Muscle of leg (tissue), 11 donors: ENCODE data around the gene HSPA12A. TPM values are rescaled to one million over a fixed set of nuclear protein-coding genes. Genes with fewer than 3 reads are reported as not detected.

Experiments
- DNase-seq: peaks from one replicate; pipeline ENCODE4 v3.0.0; 2013
- H3K27ac ChIP-seq: one replicate; pipeline ENCODE4 v1.5.1; 2013; ENCODE audit warnings: mild to moderate bottlenecking, low read length, control low read depth
- H3K27me3 ChIP-seq: one replicate; pipeline ENCODE4 v1.6.1; 2013; ENCODE audit warnings: low read length; ENCODE audit not compliant: control insufficient read depth, insufficient read depth
- H3K36me3 ChIP-seq: one replicate; pipeline ENCODE4 v1.6.1; 2013; ENCODE audit warnings: low read length; ENCODE audit not compliant: control insufficient read depth, insufficient read depth
- H3K4me1 ChIP-seq: one replicate; pipeline ENCODE4 v1.6.1; 2013; ENCODE audit warnings: low read length; ENCODE audit not compliant: control insufficient read depth, insufficient read depth
- H3K4me3 ChIP-seq: one replicate; pipeline ENCODE4 v1.5.1; 2013; ENCODE audit warnings: low read length, control low read depth
- H3K9me3 ChIP-seq: replicated peaks from 2 replicates; pipeline ENCODE4 v1.6.1; 2013; ENCODE audit warnings: low read depth, low read length; ENCODE audit not compliant: control insufficient read depth
- WGBS: methylation state at CpG from one replicate; pipeline ENCODE4 v1.1.5; 2013; ENCODE audit warnings: missing lambda C conversion rate; ENCODE audit not compliant: insufficient coverage; 5-methylcytosine and 5-hydroxymethylcytosine counted together
- polyA plus RNA-seq, 8 donors: library from polyadenylated mRNA; unstranded; fragments of 120-200 nt; gene quantifications; one replicate each; pipeline versions ENCODE4 v1.2.1 to v1.2.3, GENCODE V29; 2013; ENCODE audit warnings: inconsistent platforms in 1 of 8, low replicate concordance in 1 of 8; ENCODE audit not compliant: insufficient read length in 8 of 8, insufficient read depth in 1 of 8
- total RNA-seq: library from RNA; stranded (reverse); fragments of 120-200 nt; gene quantifications from one replicate; pipeline ENCODE4 v1.2.4, GENCODE V29; 2013

Gene HSPA12A
- total and polyA plus RNA-seq, 9 donors: 5.5 to 10.8 (median 7.4) TPM

DNA sequence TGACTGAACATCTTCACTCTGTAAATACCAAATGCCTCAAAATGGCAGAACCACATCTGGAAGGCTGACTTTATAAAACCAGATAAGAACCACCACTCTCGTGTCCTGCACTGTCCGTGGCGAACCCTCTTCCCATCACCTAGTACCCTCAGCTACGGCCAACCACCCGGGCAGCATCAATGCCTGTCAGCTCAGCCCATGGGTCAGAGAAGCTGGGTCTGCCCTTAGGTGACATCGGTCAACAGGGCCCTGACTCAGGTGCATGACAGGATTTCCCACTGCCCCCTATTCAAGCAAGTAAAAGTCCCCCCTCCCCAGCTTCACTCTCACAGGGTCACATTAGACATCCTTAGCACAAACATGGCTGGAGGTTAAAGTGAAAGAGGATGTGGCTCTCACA is 56.6 kb downstream of the HSPA12A start:
- Histone ChIP-seq H3K4me1 (peaks cover 33% of the 10 kb centered on the region), H3K4me3 (no peak overlapping the region), H3K36me3 (no peaks in the 10 kb centered on the region), H3K27ac (no peak overlapping the region), H3K27me3 (no peaks in the 10 kb centered on the region), H3K9me3 (no peaks in the 10 kb centered on the region)
- 100% methylated on average over 5 of the region's 6 CpGs for WGBS
- no peak for DNase-seq

DNA sequence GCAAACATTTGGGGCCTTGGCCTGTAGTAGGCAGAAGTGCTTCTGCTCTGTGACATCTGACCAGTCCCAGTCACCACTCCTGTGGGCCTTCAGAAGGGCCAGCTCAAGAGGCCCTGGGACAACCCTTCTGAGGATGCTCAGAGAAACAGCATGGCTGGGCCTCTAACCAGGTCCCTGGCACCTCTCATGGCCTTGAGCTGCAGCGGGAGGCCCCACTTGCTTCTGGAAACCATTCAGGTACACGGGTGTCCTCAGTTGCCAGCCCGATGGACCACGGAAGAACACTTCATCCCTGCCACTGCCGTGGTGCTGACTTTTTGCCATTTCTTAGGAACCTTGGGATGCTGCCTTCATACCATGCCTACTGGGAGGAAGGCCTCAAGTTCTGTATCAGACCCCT is 57.6 kb downstream of the HSPA12A start:
- DNase-seq: no peak
- Histone ChIP-seq H3K27ac (no peak overlapping the region), H3K27me3 (no peaks in the 10 kb centered on the region), H3K36me3 (no peaks in the 10 kb centered on the region), H3K4me3 (no peak overlapping the region), H3K9me3 (no peaks in the 10 kb centered on the region), H3K4me1 (peaks cover 25% of the 10 kb centered on the region)
- 92% methylated on average over 5 of the region's 5 CpGs for WGBS

DNA sequence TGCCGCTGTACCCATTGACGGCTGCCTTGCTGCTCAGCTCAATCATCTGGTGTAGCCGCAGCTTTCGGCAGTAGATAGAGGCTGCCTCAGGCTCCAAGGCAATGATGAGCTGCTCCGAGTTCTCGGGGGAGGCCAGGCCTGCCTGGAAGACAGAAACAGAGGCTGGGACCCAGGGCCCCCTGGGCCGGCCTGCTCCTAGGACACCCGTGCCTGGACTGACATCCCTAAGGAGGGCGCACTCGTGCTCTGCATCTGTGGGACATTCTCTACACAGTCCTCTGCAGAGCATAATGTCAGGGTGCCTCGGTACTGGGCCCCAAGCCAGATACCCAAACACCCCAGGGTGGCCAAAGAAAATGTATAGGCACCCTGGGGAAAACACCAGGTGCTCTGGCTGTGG is 58.5 kb downstream of the HSPA12A start:
- WGBS: 84% methylated on average over 9 of the region's 11 CpGs
- Histone ChIP-seq H3K27ac (no peak overlapping the region), H3K4me1 (peaks cover 15% of the 10 kb centered on the region), H3K36me3 (no peaks in the 10 kb centered on the region), H3K9me3 (no peaks in the 10 kb centered on the region), H3K4me3 (no peak overlapping the region), H3K27me3 (no peaks in the 10 kb centered on the region)
- no peak for DNase-seq

DNA sequence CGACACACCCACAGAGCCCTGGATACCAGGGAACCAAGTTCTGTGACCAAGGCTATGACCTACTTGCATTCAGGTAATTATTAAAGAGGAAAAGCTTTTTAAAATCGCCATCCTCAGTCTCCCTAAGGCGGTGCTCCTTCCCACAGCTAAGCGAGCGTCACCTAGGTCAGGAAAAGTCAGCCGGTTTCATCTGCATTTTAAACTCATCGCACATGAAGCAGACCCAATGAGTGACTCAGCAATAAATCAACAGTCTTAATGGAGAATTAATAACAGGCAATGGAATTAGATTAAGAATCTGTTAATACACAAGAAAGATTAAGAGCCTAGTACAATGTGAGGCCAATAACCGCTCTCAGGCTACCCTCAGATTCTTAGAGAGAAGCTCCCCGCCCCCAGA is 59.2 kb downstream of the HSPA12A start:
- DNase-seq: no peak
- WGBS: 80% methylated on average over 1 of the region's 9 CpGs
- Histone ChIP-seq H3K4me1 (peaks cover 10% of the 10 kb centered on the region), H3K27me3 (no peaks in the 10 kb centered on the region), H3K9me3 (no peaks in the 10 kb centered on the region), H3K36me3 (no peaks in the 10 kb centered on the region), H3K4me3 (no peak overlapping the region), H3K27ac (no peak overlapping the region)

DNA sequence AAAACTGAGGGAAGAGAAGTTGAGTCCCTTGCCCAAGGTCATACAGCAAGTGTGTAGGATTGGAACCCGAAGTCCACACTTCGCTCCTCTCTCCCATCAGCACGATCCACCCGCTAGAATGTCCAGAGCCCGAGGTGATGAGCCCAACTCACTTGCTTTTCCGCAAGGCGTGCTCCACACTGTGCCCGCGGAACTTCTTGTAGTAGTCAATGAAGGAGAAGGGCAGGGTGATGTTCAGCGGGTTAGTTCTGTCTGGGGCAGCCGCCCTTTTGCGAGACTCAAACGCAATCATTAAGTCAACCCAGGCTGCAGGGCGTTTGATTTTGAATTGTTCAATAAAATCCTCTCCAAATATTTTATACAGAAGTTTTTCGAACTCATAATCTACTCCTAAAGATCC is 63.0 kb downstream of the HSPA12A start:
- no peak for DNase-seq

DNA sequence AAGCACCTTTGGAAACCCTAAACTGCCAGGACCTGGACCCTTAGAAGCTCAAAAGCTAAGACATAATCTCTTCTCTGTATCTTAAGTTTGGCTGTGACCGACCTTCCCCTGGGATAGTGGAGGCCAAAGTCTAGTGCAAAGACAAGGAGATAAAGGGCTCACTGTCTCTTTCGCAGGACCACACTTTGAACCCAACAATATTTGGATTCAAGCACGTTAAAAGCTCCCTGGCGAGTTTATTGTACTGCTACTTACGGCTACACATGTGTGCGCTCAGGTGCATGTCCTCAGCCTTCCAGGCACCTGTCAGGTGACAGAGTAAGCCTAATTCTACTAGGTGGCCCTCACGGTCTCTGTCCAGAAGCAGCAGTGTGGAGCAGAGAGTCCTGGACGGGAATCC is 65.7 kb downstream of the HSPA12A start:
- H3K9me3 ChIP-seq: no peaks in the 10 kb centered on the region
- no peaks in the 10 kb centered on the region for H3K27me3 ChIP-seq

More for the DNA sequence above, 63.0 kb downstream of the HSPA12A start:
- Histone ChIP-seq H3K27ac (no peak overlapping the region), H3K36me3 (peaks cover 5% of the 10 kb centered on the region), H3K9me3 (no peaks in the 10 kb centered on the region), H3K27me3 (no peaks in the 10 kb centered on the region), H3K4me3 (no peak overlapping the region), H3K4me1 (no peaks in the 10 kb centered on the region)
- 100% methylated on average over 2 of the region's 15 CpGs for WGBS

DNA sequence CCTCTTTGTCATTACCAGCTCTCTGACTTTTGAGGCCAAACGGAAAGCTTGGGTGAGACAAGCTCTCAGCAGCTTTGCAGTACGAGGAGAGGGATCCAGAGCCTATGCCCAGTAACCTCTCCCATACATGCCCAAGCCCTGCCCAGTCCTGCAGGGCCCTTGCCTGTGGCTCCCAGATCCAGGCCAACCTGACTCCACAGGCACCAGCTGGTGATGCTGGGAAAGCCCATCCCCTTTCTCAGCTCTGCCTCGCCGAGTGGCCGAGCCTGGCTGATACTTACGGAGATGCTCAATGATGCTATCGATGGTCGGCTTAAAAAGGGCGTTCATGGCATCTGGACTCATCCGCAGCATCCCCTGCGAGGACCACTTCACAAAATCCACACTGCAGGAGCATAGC is 66.2 kb downstream of the HSPA12A start:
- Histone ChIP-seq H3K4me3 (no peak overlapping the region), H3K9me3 (no peaks in the 10 kb centered on the region), H3K36me3 (peaks cover 5% of the 10 kb centered on the region), H3K4me1 (no peaks in the 10 kb centered on the region), H3K27me3 (no peaks in the 10 kb centered on the region), H3K27ac (no peak overlapping the region)
- no peak for DNase-seq
- 86% methylated on average over 10 of the region's 11 CpGs for WGBS

More for the DNA sequence above, 65.7 kb downstream of the HSPA12A start:
- Histone ChIP-seq H3K27ac (no peak overlapping the region), H3K4me1 (no peaks in the 10 kb centered on the region), H3K4me3 (no peak overlapping the region), H3K36me3 (peaks cover 5% of the 10 kb centered on the region)
- WGBS: 79% methylated on average over 7 of the region's 8 CpGs
- no peak for DNase-seq

DNA sequence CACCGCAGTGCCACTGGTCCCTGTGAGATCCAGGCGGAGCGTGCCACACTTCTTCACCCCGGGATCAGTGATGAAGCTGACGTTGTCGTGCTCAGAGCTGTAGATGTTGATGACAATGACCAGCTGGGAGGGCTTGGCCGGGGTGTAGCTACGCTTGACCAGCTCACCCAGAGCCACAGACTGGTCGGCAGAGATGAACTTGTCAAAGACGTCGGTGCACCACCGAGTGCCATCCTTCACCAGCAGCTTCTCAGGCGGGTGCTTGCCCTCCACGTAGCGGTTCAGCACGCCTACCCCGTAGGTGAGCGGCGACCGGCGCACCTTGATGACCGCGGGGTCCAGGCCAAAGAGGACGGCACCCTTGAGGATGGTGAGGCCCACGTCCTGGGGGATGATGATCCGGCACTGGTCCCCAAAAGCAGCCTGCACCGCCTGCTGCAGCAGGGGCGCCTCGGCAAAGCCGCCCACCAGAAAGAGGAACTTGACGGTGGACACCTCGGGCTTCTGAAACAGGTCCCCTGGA is 67.4 kb downstream of the HSPA12A start:
- no peak for DNase-seq
- Histone ChIP-seq H3K36me3 (peaks cover 5% of the 10 kb centered on the region), H3K9me3 (no peaks in the 10 kb centered on the region), H3K4me1 (peaks cover under 1% of the 10 kb centered on the region), H3K27ac (no peak overlapping the region), H3K4me3 (no peak overlapping the region), H3K27me3 (peaks cover 3% of the 10 kb centered on the region)
- 92% methylated on average over 32 of the region's 32 CpGs for WGBS

DNA sequence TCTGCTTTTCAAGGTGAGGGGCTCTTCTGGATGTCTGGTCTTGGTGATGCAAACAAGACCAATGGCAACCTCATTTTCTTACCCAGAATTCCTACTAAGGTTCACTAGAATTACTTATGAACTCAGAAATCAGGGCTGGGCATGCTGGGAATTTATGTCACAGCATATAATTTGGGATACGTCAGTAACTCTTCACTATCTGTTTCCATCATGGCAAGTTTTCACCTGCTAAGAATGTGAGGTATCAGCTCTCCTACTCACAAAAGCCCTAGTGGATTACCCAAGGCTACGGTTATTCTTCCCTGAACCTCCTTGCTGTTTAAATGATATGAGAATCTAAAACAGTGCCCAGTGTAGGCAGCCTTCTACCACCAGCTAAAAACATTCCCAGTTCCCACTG is 68.5 kb downstream of the HSPA12A start:
- H3K9me3 ChIP-seq: no peaks in the 10 kb centered on the region
- no peak overlapping the region for H3K27ac ChIP-seq
- no peak for DNase-seq
- H3K27me3 ChIP-seq: peaks cover 6% of the 10 kb centered on the region
- H3K36me3 ChIP-seq: peaks cover 5% of the 10 kb centered on the region
- WGBS: no CpG with 5 or more reads among the region's 2 CpGs
- H3K4me3 ChIP-seq: no peak overlapping the region
- H3K4me1 ChIP-seq: peaks cover 3% of the 10 kb centered on the region

DNA sequence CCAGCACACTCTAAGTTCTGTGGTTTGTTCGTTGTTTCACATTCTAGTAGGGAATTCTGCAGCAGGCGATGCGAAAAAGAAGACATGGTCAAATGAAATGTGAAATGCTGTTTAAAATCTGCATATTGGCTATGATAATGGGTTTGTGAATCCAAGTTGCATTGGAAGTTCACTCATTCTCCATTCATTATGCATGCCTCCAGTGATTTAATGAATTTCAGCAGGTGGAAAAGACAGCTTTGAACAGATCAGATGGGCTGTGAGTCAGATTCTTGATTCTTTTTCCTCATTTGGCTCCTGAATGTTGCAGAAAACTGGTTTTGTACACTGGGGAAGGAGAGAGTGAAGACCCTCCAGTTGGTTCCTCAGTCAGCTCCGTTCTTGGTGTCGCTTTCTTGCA is 69.5 kb downstream of the HSPA12A start:
- peaks cover 6% of the 10 kb centered on the region for H3K27me3 ChIP-seq
- peaks cover 3% of the 10 kb centered on the region for H3K4me1 ChIP-seq
- H3K36me3 ChIP-seq: peaks cover 5% of the 10 kb centered on the region
- no peak overlapping the region for H3K27ac ChIP-seq
- H3K9me3 ChIP-seq: no peaks in the 10 kb centered on the region
- DNase-seq: no peak
- no CpG with 5 or more reads among the region's 5 CpGs for WGBS
- no peak overlapping the region for H3K4me3 ChIP-seq
